SKM-1 treated with dmso at 0.1 percent for 144 hours (cell line): ENCODE measurements around the gene SLC29A3.

Source experiments
- DNase-seq: peaks from one replicate; lab custom pipeline; 2025; ENCODE audit not compliant: unreplicated experiment; lab: John Stamatoyannopoulos, UW

Gene SLC29A3

GRCh38 chr10:71299071-71299785 is 19.8 kb upstream of the SLC29A3 start:
- DNase-seq = no peak

GRCh38 chr10:71300555-71301370 is 18.3 kb upstream of the SLC29A3 start:
- no peak for DNase-seq

GRCh38 chr10:71301371-71301916 is 17.6 kb upstream of the SLC29A3 start:
- no peak for DNase-seq

- no peak for DNase-seq
These were observed 16.6 kb upstream of the SLC29A3 start for GRCh38 chr10:71302451-71302850.

- peak; percentile 72 for DNase-seq
These were observed 16.0 kb upstream of the SLC29A3 start for GRCh38 chr10:71302874-71303568.

- DNase-seq = no peak
These were observed 15.5 kb upstream of the SLC29A3 start for GRCh38 chr10:71303569-71303907.

- no peak for DNase-seq
These were observed 14.1 kb upstream of the SLC29A3 start for GRCh38 chr10:71304914-71305313.

- DNase-seq = no peak
These were observed 12.1 kb upstream of the SLC29A3 start for GRCh38 chr10:71306979-71307378.

- no peak for DNase-seq
These were observed 11.5 kb upstream of the SLC29A3 start for GRCh38 chr10:71307469-71308085.

- DNase-seq = no peak
These were observed 10.8 kb upstream of the SLC29A3 start for GRCh38 chr10:71308244-71308643.

- DNase-seq = no peak
These were observed 10.1 kb upstream of the SLC29A3 start for GRCh38 chr10:71308985-71309384.

GRCh38 chr10:71309919-71310318 is 9.1 kb upstream of the SLC29A3 start:
- peak; percentile 27 for DNase-seq

- no peak for DNase-seq
These were observed 6.8 kb upstream of the SLC29A3 start for GRCh38 chr10:71312220-71312619.

GRCh38 chr10:71312811-71313789 is 6.0 kb upstream of the SLC29A3 start:
- DNase-seq = no peak

- DNase-seq = peak; percentile 53
These were observed 4.9 kb upstream of the SLC29A3 start for GRCh38 chr10:71314028-71314693.

- DNase-seq = no peak
These were observed 4.3 kb upstream of the SLC29A3 start for GRCh38 chr10:71314694-71315225.

GRCh38 chr10:71316056-71316785 is 2.8 kb upstream of the SLC29A3 start:
- DNase-seq = peak; percentile 52

- DNase-seq = no peak
These were observed 2.3 kb upstream of the SLC29A3 start for GRCh38 chr10:71316786-71317160.

- no peak for DNase-seq
These were observed 1.3 kb upstream of the SLC29A3 start for GRCh38 chr10:71317739-71318138.
